PC-3 (cell line): ENCODE measurements around the gene NAA10.

Experiments
- EZH2 ChIP-seq: fragments of 300-600 bp; sonication (generic); IDR thresholded peaks from one replicate; pipeline ENCODE4 v1.6.1; 2017; ENCODE audit warnings: antibody characterized with exemption, mild to moderate bottlenecking, low read length; ENCODE audit not compliant: unreplicated experiment
- EZH2phosphoT487 ChIP-seq: fragments of 300-600 bp; sonication (generic); IDR thresholded peaks from 2 replicates; pipeline ENCODE4 v1.6.1; 2018; ENCODE audit warnings: mild to moderate bottlenecking, antibody characterized with exemption, low read length, borderline replicate concordance
- TF ChIP-seq, protein P1 (sequence below): fragments of 300-600 bp; sonication (generic); conservative IDR thresholded peaks from 2 replicates; pipeline ENCODE4 v1.5.1; 2017; ENCODE audit warnings: antibody characterized with exemption, low read depth, mild to moderate bottlenecking, low read length

GRCh38 chrX:153909024-153909979 is 25.5 kb downstream of the NAA10 start:
- TF ChIP-seq, protein P1, sequence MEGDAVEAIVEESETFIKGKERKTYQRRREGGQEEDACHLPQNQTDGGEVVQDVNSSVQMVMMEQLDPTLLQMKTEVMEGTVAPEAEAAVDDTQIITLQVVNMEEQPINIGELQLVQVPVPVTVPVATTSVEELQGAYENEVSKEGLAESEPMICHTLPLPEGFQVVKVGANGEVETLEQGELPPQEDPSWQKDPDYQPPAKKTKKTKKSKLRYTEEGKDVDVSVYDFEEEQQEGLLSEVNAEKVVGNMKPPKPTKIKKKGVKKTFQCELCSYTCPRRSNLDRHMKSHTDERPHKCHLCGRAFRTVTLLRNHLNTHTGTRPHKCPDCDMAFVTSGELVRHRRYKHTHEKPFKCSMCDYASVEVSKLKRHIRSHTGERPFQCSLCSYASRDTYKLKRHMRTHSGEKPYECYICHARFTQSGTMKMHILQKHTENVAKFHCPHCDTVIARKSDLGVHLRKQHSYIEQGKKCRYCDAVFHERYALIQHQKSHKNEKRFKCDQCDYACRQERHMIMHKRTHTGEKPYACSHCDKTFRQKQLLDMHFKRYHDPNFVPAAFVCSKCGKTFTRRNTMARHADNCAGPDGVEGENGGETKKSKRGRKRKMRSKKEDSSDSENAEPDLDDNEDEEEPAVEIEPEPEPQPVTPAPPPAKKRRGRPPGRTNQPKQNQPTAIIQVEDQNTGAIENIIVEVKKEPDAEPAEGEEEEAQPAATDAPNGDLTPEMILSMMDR, result no peak
- TF ChIP-seq EZH2phosphoT487 (no peak), EZH2 (no peak)
